HEK293 (cell line): ENCODE measurements around the gene DAGLA.

Experiments used
- OSR2 ChIP-seq: fragments of 450-650 bp; formaldehyde crosslinking; IDR thresholded peaks from 2 replicates; pipeline ENCODE4 v1.5.1; 2016; ENCODE audit warnings: missing biosample characterization, missing genetic modification characterization
- TCF7L2 ChIP-seq: IDR thresholded peaks from 2 replicates; pipeline ENCODE4 v1.6.1; 2011; ENCODE audit warnings: low read depth, mild to moderate bottlenecking, inconsistent platforms, low read length, moderate library complexity, borderline replicate concordance
- ZBTB11 ChIP-seq: fragments of 450-650 bp; formaldehyde crosslinking; conservative IDR thresholded peaks from 2 replicates; pipeline ENCODE4 v1.5.1; 2016; ENCODE audit warnings: low read depth, missing biosample characterization, missing genetic modification characterization
- ZNF423 ChIP-seq: fragments of 450-650 bp; formaldehyde crosslinking; IDR thresholded peaks from 2 replicates; pipeline ENCODE4 v1.5.1; 2016; ENCODE audit warnings: missing biosample characterization, missing genetic modification characterization
- ZSCAN30 ChIP-seq: fragments of 450-650 bp; IDR thresholded peaks from 2 replicates; pipeline ENCODE4 v1.5.1; 2018; ENCODE audit warnings: missing biosample characterization, mild to moderate bottlenecking, missing genetic modification characterization, moderate library complexity
- TF ChIP-seq, protein P1 (sequence below): fragments of 450-650 bp; formaldehyde crosslinking; IDR thresholded peaks from 2 replicates; pipeline ENCODE4 v1.5.1; 2016; ENCODE audit warnings: missing biosample characterization, missing genetic modification characterization
- TF ChIP-seq, protein P2 (sequence below): fragments of 450-650 bp; formaldehyde crosslinking; IDR thresholded peaks from 2 replicates; pipeline ENCODE4 v1.5.1; 2016; ENCODE audit warnings: missing biosample characterization, missing genetic modification characterization, borderline replicate concordance

- TF ChIP-seq TCF7L2 = no peak
- TF ChIP-seq, protein P1, sequence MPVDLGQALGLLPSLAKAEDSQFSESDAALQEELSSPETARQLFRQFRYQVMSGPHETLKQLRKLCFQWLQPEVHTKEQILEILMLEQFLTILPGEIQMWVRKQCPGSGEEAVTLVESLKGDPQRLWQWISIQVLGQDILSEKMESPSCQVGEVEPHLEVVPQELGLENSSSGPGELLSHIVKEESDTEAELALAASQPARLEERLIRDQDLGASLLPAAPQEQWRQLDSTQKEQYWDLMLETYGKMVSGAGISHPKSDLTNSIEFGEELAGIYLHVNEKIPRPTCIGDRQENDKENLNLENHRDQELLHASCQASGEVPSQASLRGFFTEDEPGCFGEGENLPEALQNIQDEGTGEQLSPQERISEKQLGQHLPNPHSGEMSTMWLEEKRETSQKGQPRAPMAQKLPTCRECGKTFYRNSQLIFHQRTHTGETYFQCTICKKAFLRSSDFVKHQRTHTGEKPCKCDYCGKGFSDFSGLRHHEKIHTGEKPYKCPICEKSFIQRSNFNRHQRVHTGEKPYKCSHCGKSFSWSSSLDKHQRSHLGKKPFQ = no peak
- no peak for TF ChIP-seq ZNF423 (tag by site-specific recombination)
- TF ChIP-seq ZBTB11 (tag by site-specific recombination) = no peak
- no peak for TF ChIP-seq ZSCAN30 (tag by site-specific recombination)
- no peak for TF ChIP-seq OSR2 (tag by site-specific recombination)
- TF ChIP-seq, protein P2, sequence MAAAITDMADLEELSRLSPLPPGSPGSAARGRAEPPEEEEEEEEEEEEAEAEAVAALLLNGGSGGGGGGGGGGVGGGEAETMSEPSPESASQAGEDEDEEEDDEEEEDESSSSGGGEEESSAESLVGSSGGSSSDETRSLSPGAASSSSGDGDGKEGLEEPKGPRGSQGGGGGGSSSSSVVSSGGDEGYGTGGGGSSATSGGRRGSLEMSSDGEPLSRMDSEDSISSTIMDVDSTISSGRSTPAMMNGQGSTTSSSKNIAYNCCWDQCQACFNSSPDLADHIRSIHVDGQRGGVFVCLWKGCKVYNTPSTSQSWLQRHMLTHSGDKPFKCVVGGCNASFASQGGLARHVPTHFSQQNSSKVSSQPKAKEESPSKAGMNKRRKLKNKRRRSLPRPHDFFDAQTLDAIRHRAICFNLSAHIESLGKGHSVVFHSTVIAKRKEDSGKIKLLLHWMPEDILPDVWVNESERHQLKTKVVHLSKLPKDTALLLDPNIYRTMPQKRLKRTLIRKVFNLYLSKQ (tag by site-specific recombination) = no peak
These were observed 17.6 kb downstream of the DAGLA start for GRCh38 chr11:61697764-61698163.
